GM19467 (cell line): ENCODE results near the gene MOB3B.
"Not testable (repeated sequence)": the region's sequence is repeated elsewhere in the genome, so short reads cannot be mapped to it uniquely, and the experiment has no call there.

Experiments used
- ATAC-seq: cut with Tn5 transposase; IDR thresholded peaks from one replicate; pipeline ENCODE4 v1.9.1; 2021; ENCODE audit warnings: mild to moderate bottlenecking, moderate library complexity; ENCODE audit not compliant: unreplicated experiment

MOB3B gene

GRCh38 chr9:27426511-27427271 lies 102.9 kb downstream of the MOB3B start:
- ATAC-seq = no peak

- ATAC-seq = no peak
Observed at GRCh38 chr9:27425827-27426510, 103.6 kb downstream of the MOB3B start.

- no peak for ATAC-seq
Observed at GRCh38 chr9:27423915-27424710, 105.5 kb downstream of the MOB3B start.

GRCh38 chr9:27422279-27422834 lies 107.3 kb downstream of the MOB3B start:
- ATAC-seq = no peak

GRCh38 chr9:27421577-27421976 lies 108.0 kb downstream of the MOB3B start:
- no peak for ATAC-seq

- ATAC-seq = not testable (repeated sequence)
Observed at GRCh38 chr9:27419558-27419957, 110.1 kb downstream of the MOB3B start.

- ATAC-seq = no peak
Observed at GRCh38 chr9:27414220-27414761, 115.3 kb downstream of the MOB3B start.

GRCh38 chr9:27413511-27414219 lies 115.9 kb downstream of the MOB3B start:
- ATAC-seq = no peak

- no peak for ATAC-seq
Observed at GRCh38 chr9:27412963-27413362, 116.7 kb downstream of the MOB3B start.

GRCh38 chr9:27412081-27412480 lies 117.5 kb downstream of the MOB3B start:
- ATAC-seq = no peak

- ATAC-seq = no peak
Observed at GRCh38 chr9:27408482-27408881, 121.1 kb downstream of the MOB3B start.

GRCh38 chr9:27408001-27408400 lies 121.6 kb downstream of the MOB3B start:
- ATAC-seq = no peak

GRCh38 chr9:27407491-27407890 lies 122.1 kb downstream of the MOB3B start:
- no peak for ATAC-seq

- ATAC-seq = no peak
Observed at GRCh38 chr9:27404661-27405060, 125.0 kb downstream of the MOB3B start.

GRCh38 chr9:27402626-27403025 lies 127.0 kb downstream of the MOB3B start:
- no peak for ATAC-seq

- no peak for ATAC-seq
Observed at GRCh38 chr9:27400334-27400880, 129.2 kb downstream of the MOB3B start.

- ATAC-seq = no peak
Observed at GRCh38 chr9:27398982-27399653, 130.5 kb downstream of the MOB3B start.

GRCh38 chr9:27396495-27396894 lies 133.1 kb downstream of the MOB3B start:
- no peak for ATAC-seq

GRCh38 chr9:27395484-27395921 lies 134.1 kb downstream of the MOB3B start:
- no peak for ATAC-seq

GRCh38 chr9:27394826-27395201 lies 134.8 kb downstream of the MOB3B start:
- ATAC-seq = no peak
